NCI-H774 (cell line): ENCODE data around the gene CACNA1D.
"Not testable (repeated sequence)": the region's sequence is repeated elsewhere in the genome, so short reads cannot be mapped to it uniquely, and the experiment has no call there.

Experiments used
- DNase-seq: peaks from one replicate; lab custom pipeline; 2025; lab: John Stamatoyannopoulos, UW

Gene CACNA1D

DNA sequence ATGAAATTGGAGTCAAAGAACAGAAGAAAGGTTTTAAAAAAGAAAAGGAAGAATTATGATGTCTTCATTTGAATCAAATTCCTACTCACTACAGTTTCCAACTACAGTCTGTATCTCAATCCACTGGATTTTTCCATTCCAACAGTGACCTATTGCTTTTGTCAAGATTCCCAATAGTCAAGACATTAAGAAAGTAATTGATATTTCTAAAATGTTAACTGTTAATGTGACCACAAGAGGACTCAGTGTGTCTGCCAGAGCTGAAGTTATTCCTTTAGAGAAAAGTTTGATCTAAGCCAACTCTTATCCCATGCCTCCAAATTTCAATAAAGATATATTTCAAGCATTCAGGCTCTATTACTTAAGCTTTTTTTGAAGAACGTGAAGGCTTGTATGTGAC, 163.2 kb downstream of the CACNA1D start:
- no peak for DNase-seq

- DNase-seq: no peak
Observed at GRCh38 chr3:53658613-53659193, 164.3 kb downstream of the CACNA1D start.

DNA sequence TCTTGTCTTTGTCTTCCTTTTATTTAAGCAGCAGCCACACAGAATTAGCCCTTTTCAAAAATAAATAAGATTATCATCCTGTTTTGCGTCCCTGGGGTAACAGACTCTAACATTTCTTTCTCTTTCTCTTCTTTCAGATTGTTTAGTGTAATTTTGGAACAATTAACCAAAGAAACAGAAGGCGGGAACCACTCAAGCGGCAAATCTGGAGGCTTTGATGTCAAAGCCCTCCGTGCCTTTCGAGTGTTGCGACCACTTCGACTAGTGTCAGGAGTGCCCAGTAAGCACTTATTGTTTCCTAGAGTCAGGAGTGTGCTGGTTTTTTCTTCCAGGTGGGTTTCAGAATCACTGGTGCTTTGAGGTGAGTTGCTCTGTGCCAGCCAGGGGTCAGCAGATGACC, 165.6 kb downstream of the CACNA1D start:
- DNase-seq: no peak

- DNase-seq: no peak
Observed at GRCh38 chr3:53661480-53661879, 167.1 kb downstream of the CACNA1D start.

GRCh38 chr3:53664812-53665211, 170.4 kb downstream of the CACNA1D start:
- DNase-seq: not testable (repeated sequence)

- no peak for DNase-seq
Observed at GRCh38 chr3:53665608-53666425, 171.4 kb downstream of the CACNA1D start.

DNA sequence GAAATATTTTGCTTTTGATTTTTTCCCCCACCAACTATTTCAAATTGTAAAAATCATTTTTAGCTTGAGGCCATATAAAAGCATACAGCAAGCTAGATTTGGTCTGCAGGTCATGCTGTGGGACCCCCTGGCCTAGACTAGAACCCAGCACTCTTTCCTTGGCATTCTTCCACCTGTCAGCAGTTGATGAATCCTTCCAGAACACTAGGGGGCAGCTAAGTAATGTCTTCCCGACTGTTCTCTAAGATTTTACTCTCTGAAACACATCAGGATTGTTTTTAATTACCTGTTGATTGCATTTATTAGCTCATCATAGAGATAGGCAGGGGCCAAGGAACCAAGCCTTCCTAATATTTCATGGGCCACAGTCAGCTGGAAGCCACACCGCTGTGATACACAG, 174.5 kb downstream of the CACNA1D start:
- DNase-seq: no peak

GRCh38 chr3:53670721-53671120, 176.3 kb downstream of the CACNA1D start:
- no peak for DNase-seq

GRCh38 chr3:53671192-53671960, 177.0 kb downstream of the CACNA1D start:
- peak; percentile 5 for DNase-seq

DNA sequence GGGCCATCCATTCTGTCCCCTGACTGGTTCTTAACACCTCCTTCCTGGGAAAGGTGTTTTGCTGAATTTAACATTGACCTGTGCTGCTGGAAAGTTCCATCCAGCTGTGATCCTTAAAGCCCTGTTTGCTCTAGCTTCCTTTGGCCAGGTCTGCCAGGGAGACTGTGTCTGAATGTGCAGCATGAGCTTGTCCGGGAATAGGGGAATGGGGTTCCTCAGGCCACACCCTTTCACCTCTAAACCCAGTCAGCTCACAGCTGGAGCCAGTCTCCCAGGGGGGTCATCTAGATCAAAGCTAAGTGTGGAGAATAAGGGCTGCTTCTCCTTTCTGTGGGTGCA, 177.5 kb downstream of the CACNA1D start:
- no peak for DNase-seq

GRCh38 chr3:53672981-53673380, 178.6 kb downstream of the CACNA1D start:
- no peak for DNase-seq

DNA sequence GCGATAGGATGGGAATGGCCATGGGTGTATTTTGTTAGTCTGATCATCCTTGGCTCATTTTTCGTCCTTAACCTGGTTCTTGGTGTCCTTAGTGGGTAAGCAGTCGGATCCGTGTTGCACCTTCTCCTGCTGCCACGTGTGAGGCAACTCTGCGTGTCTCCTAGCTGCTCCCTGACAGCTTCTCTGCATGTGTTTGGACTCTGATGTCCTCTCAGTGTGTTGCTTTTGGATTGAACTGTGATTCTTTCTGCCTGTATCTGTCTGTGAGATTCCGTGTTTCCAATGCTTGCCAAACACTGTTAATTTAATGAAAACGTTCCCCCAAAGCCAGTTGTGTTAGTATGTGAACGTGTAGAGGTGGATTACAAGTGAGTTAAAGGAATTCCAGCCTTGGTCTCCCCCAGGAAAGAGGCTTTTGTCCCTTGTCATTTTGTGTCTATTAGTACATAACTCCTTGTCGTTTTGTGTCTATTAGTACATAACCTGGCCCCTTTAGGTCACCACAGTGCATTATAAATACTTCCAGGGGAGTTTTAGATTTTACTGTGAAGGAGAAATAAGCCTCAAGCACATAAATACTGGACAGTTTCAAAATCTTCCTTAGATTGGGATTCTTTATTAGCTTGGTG, 179.4 kb downstream of the CACNA1D start:
- DNase-seq: no peak

DNA sequence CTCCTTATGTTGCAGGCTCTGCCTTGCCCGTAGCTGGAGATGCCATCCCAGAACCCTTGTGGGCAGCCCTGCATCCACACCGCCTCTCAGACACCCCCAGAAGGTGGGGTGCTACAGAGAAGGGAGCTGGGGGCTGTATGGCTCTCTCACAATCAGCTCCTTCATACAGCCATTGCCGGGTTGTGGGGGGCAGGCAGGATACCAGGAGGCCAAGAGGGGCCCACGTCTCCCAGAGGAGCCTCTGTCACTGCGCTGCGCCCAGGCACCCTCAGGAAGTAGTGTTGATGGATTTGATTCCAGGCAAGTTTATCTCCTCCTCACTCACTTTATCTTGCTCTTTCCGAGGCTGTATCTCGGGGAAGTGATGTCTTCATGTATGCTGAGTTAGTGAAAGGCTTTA, 180.2 kb downstream of the CACNA1D start:
- no peak for DNase-seq

GRCh38 chr3:53675022-53675697, 180.7 kb downstream of the CACNA1D start:
- DNase-seq: no peak

GRCh38 chr3:53675942-53676341, 181.5 kb downstream of the CACNA1D start:
- no peak for DNase-seq

- DNase-seq: no peak
Observed at GRCh38 chr3:53677413-53677812, 183.0 kb downstream of the CACNA1D start.

DNA sequence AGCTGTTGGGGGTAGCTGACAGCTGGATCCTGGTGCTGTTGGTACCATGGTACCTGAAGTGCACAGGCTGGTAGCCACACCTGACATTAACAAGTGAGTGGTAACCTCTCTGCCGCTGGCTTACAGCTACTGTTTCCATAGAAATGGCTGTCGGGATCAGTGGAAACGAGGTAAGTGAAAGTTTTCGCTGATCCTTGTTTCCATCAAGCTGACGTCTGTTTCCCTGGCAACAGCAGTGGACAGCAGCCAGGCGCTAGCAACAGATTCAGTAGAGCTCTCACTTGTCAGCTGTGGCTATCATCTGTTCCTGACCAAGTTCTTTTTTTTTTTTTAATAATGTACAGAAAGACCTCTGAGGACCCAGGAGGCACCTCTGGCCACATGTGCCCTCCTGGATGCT, 185.6 kb downstream of the CACNA1D start:
- DNase-seq: peak; percentile 29

DNA sequence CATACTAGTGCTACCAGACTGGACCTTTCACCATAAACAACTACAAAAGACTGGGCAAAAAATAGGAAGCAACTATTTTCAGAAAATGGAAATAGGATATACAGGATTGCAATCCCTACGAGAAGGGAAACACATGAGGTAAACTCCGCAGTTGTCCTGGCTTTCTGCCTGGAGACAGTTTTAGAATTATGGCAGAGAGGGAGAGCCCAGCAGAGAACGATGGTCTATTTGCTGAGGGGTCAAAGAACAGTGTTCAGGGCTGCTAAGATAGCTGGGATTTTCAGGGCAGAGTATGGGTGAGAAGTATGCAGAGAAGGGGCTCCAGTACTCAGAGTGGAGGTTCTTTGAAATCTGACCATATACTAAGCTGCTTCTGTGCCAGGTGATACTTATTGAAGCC, 188.4 kb downstream of the CACNA1D start:
- no peak for DNase-seq

GRCh38 chr3:53688066-53688465, 193.7 kb downstream of the CACNA1D start:
- DNase-seq: no peak

- DNase-seq: no peak
Observed at GRCh38 chr3:53688989-53689388, 194.6 kb downstream of the CACNA1D start.

DNA sequence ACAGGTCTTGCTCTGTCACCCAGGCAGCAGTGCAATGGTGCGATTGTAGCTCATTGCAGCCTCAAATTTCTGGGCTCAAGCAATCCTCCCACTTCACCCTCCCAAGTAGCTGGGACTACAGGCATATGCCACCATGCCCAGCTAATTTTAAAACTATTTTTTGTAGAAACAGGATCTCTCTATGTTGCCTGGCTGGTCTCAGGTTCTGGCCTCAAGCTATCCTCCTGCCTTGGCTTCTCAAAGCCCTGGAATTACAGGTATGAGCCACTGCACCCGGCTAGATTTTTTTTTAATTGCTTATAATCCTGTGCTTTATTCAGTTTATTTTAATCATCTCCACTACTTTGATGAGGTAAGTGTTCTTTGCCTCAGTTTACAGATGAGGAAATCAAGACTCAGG, 195.3 kb downstream of the CACNA1D start:
- DNase-seq: no peak

DNA sequence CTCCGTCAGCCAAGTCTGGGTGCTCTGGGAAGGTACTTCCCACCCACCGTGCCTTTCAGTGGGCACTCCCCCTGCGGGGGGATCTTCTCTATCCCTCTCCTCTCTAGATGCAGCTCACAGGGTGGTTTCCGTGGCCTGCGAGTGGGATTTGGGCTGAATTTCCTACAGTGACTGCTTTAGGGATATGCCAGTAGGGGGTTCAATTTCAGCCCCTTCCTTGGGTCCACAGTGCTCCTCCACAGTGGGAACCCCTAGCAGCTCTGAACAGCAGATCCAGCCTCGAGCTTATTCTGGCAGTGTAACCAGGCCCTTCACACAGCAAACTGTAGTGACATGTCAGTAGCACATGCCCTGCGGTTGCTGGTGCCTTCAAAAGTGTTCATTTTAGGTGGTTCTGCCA, 196.1 kb downstream of the CACNA1D start:
- DNase-seq: no peak
